Heart right ventricle (tissue), 16 donors: ENCODE measurements around the gene C1orf167. TPM values are rescaled to one million over a fixed set of nuclear protein-coding genes. Genes with fewer than 3 reads are reported as not detected.
A peak's percentile ranks its signal among the peaks of the same experiment; 100 is the strongest.

Experiments used
- ATAC-seq, 8 donors: fragments of 200-7000 bp; cut with Tn5 transposase; one replicate each; pipeline ENCODE4 v1.9.1; 2020; ENCODE audit warnings: mild to moderate bottlenecking in 8 of 8, moderate library complexity in 8 of 8, moderate number of reproducible peaks in 1 of 8
- DNase-seq, 2 donors: peaks; one replicate each; pipeline ENCODE4 v3.0.0-alpha.2; 2020
- H3K27ac ChIP-seq, 10 donors: fragments of 200-600 bp; sonication (generic) in 2 of 10; one replicate each; pipeline versions ENCODE4 v1.5.0 to v1.8.0; 2020 to 2022; ENCODE audit warnings: mild to moderate bottlenecking in 3 of 10
- H3K27me3 ChIP-seq, 7 donors: fragments of 200-600 bp; one replicate each; pipeline ENCODE4 v1.8.0; 2021 to 2022; ENCODE audit warnings: mild to moderate bottlenecking in 2 of 7
- H3K36me3 ChIP-seq, 9 donors: fragments of 200-600 bp; sonication (generic) in 1 of 9; one replicate each; pipeline versions ENCODE4 v1.5.0 to v1.8.0; 2020 to 2022; ENCODE audit warnings: mild to moderate bottlenecking in 2 of 9
- H3K4me1 ChIP-seq, 9 donors: fragments of 200-600 bp; sonication (generic) in 1 of 9; one replicate each; pipeline versions ENCODE4 v1.5.0 to v1.8.0; 2020 to 2022; ENCODE audit warnings: mild to moderate bottlenecking in 4 of 9
- H3K4me3 ChIP-seq, 10 donors: fragments of 200-600 bp; sonication (generic) in 2 of 10; one replicate each; pipeline versions ENCODE4 v1.5.0 to v1.8.0; 2020 to 2022; ENCODE audit warnings: mild to moderate bottlenecking in 7 of 10, moderate library complexity in 2 of 10
- H3K9me3 ChIP-seq, 11 donors: fragments of 200-600 bp in 10 of 11; sonication (generic) in 2 of 11; one replicate each; pipeline versions ENCODE4 v1.5.0 to v1.8.0; 2013 to 2022; ENCODE audit warnings: mild to moderate bottlenecking in 2 of 11, control low read depth in 1 of 11, moderate library complexity in 1 of 11
- whole genome bisulfite sequencing, 2 donors: extraction: QIAGEN DNeasy Blood & Tissue Kit; methylation state at CpG; one replicate each; pipeline ENCODE4 v1.1.7; 2013; ENCODE audit warnings: inconsistent platforms in 1 of 2; 5-methylcytosine and 5-hydroxymethylcytosine counted together
- intact Hi-C, 10 donors: fragments of 100-400 bp; cut with DNase I; formaldehyde crosslinking; loops; one replicate each; pipeline versions ENCODE4 v1.11.1 to v1.14.2; 2022
- polyA plus RNA-seq, 2 donors: library from polyadenylated mRNA; stranded (reverse); fragments of 200-250 nt; gene quantifications; one replicate each; pipeline ENCODE4 v1.2.3, GENCODE V29; 2013
- total RNA-seq, 10 donors: library from RNA; stranded (reverse); fragmentation: NEBNext Ultra II Directional in 3 of 10; extraction: Animal tissue kit (Norgen Biotek cat#: 25700) in 3 of 10; gene quantifications; one replicate each; pipeline versions ENCODE4 v1.2.1 to v1.2.4, GENCODE V29; 2021 to 2023
- TF ChIP-seq, protein P1 (sequence below), 9 donors: fragments of 200-600 bp; sonication (generic) in 2 of 9; IDR thresholded peaks; one replicate each; pipeline versions ENCODE4 v1.5.0 to v1.8.0; 2021 to 2022; ENCODE audit warnings: antibody characterized with exemption in 9 of 9, mild to moderate bottlenecking in 5 of 9, moderate library complexity in 1 of 9
- donor health status: Arrhythmogenic right ventricular cardiomyopathy.
- donor health status: ischemic (EF 13 %, LVEDD 7.1; RV severe dilation, severe dysfunction).
- donor health status: healthy with polysubstance abuse.
- donor health status: DM: no; HTN: yes; CAD: no.
- donor health status: DM: no; HTN: no; CAD: no.
- donor health status: ischemic (EF 25% LVEDD 6.9; RV normal size, moderate dysfunction).
- donor health status: ischemic (EF 25% LVEDD 5.7; RV mildly dilated, moderate dysfunction).
- donor health status: healthy.
- donor health status: DM: yes; HTN: yes; CAD: no.
- donor health status: Ischemic cardiomyopathy.
- donor health status: ischemic (EF 35%, LVEDD 5.7; RV mildly dilated, moderate dysfunction).
- donor health status: nonischemic (EF 11% LVEDD 7.7; RV severe dilation, severe dysfunction).
- donor health status: DM: yes; HTN: yes; CAD: no.
- donor health status: PGD.
- donor health status: ischemic (EF 29% LVEDD 5.4; RV normal size, mild dysfunction).
- donor health status: nonischemic (EF 23%, LVEDD 6.1; RV moderate dilation, normal function).

The C1orf167 gene
- total and polyA plus RNA-seq, 12 donors: 2.4 to 12.8 (median 5.7) TPM

DNA sequence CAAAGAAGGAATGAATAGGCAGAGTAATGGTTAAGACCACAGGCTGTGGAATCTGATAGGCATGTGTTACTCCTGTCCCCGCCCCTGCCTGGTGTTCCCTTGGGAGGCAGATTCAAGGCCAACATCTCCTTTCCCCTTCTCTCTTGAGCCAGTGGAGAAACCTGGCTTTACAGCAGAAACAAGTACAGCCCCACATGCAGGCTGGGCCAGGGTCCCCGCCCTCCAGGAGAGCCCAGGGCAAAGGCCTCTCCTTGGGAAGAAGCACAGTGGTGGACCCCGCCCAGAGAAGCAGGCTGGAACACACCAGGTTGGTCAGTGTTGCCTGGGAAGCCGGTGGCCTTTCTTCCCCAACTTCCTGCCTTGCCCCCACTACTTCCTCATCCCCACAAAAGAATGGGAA, 6.8 kb downstream of the C1orf167 start:
- TF ChIP-seq, protein P1, sequence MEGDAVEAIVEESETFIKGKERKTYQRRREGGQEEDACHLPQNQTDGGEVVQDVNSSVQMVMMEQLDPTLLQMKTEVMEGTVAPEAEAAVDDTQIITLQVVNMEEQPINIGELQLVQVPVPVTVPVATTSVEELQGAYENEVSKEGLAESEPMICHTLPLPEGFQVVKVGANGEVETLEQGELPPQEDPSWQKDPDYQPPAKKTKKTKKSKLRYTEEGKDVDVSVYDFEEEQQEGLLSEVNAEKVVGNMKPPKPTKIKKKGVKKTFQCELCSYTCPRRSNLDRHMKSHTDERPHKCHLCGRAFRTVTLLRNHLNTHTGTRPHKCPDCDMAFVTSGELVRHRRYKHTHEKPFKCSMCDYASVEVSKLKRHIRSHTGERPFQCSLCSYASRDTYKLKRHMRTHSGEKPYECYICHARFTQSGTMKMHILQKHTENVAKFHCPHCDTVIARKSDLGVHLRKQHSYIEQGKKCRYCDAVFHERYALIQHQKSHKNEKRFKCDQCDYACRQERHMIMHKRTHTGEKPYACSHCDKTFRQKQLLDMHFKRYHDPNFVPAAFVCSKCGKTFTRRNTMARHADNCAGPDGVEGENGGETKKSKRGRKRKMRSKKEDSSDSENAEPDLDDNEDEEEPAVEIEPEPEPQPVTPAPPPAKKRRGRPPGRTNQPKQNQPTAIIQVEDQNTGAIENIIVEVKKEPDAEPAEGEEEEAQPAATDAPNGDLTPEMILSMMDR (IDR thresholded peaks at IDR 0.05): no peak
- Histone ChIP-seq H3K4me3 (no peak overlapping the region), H3K4me1 (peaks cover 0 to 16% (median 8%) of the 10 kb centered on the region in 9 donors), H3K36me3 (no peaks in the 10 kb centered on the region), H3K9me3 (no peaks in the 10 kb centered on the region), H3K27me3 (no peaks in the 10 kb centered on the region), H3K27ac (peak overlapping the region in 2 of 10 donors; percentile 43 to 56)
- intact Hi-C loops: no loop called here
- WGBS, 2 donors: 57 to 58% methylated on average over 4 of the region's 4 CpGs
- DNase-seq: no peak
- peak in 4 of 8 donors; percentile 27 to 66 (median 46) for ATAC-seq

DNA sequence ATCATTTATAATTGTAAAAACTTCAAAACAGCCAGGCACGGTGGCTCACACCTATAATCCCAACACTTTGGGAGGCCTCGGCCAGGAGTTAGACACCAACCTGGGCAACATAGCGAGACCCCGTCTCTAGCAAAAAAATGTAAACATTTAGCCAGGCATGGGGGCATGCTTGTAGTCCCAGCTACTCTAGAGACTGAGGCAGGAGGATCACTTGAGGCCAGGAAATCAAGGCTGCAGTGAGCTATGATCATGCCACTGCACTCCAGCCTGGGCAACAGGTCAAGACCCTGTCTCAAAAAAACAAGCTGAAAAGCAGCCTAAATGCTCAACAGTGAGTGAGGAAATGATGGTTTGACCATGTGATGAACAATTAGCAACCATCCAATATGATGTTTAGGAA, 7.3 kb downstream of the C1orf167 start:
- TF ChIP-seq, protein P1 (IDR thresholded peaks at IDR 0.05): no peak
- no peak overlapping the region for H3K4me3 ChIP-seq
- H3K36me3 ChIP-seq: no peaks in the 10 kb centered on the region
- H3K9me3 ChIP-seq: no peaks in the 10 kb centered on the region
- 69 to 75% methylated on average over 4 of the region's 4 CpGs for WGBS, 2 donors
- peaks cover 0 to 16% (median 8%) of the 10 kb centered on the region in 9 donors for H3K4me1 ChIP-seq
- intact Hi-C loops: no loop called here
- H3K27ac ChIP-seq: peak overlapping the region in 1 of 10 donors; percentile 43
- ATAC-seq (no peak), DNase-seq (no peak)
- H3K27me3 ChIP-seq: no peaks in the 10 kb centered on the region

DNA sequence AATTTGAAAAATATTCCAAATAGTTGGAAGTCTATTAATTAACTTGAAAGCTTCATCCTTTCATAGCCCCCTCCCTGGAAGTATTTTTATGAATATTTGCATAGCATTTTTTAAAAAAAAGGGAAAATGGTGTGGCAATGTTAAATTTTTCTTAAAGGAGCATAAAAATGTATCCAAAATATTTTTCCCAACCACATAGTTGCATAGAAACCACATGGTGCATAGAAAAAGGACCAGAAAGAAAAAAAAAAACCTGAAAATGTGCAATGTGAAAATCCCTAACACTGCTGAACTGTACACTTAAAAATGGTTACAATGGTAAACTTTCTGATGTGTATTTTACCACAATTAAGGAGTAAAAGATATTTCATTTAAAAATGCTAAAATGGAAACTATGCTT, 8.0 kb downstream of the C1orf167 start:
- TF ChIP-seq, protein P1 (IDR thresholded peaks at IDR 0.05): no peak
- DNase-seq: no peak
- Histone ChIP-seq H3K27ac (no peak overlapping the region), H3K4me3 (no peak overlapping the region), H3K9me3 (no peaks in the 10 kb centered on the region), H3K36me3 (no peaks in the 10 kb centered on the region), H3K4me1 (peaks cover 0 to 16% (median 8%) of the 10 kb centered on the region in 9 donors), H3K27me3 (no peaks in the 10 kb centered on the region)
- ATAC-seq: no peak
- intact Hi-C loops: no loop called here

DNA sequence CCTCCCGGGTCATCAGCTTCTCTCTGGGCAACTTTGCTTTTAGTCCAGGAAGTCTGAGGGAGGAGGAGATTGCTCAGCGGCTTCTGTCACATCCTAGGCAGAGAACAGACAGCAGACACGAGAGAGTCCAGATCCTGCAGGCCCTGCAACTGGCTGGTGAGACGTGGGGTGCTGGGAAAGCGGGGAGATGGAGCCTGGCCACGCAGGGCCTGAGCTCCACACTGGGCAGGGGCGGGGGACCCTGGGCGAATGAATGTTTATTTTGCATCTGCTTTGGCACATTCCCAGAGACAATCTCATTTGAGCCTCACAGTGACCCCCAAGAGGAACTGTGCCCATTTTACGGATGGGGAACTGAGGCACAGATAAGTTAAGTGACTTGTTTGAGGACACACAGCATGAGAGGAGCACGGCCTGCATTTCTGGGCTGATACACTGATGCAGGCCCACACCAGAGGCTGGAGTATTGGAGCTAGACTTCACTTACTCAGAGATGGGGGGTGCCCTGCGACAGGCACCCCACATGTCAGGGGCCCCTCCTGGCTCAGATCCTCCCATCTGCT, 9.6 kb downstream of the C1orf167 start:
- H3K27me3 ChIP-seq: no peaks in the 10 kb centered on the region
- TF ChIP-seq, protein P1 (IDR thresholded peaks at IDR 0.05): no peak
- H3K4me1 ChIP-seq: peaks cover 0 to 16% (median 8%) of the 10 kb centered on the region in 9 donors
- DNase-seq: no peak
- no peak overlapping the region for H3K27ac ChIP-seq
- intact Hi-C loops: no loop called here
- 67 to 76% methylated on average over 11 of the region's 11 CpGs for WGBS, 2 donors
- no peak overlapping the region for H3K4me3 ChIP-seq
- no peaks in the 10 kb centered on the region for H3K9me3 ChIP-seq
- no peaks in the 10 kb centered on the region for H3K36me3 ChIP-seq
- ATAC-seq: no peak
